ENCODE data around the gene ACKR3. TPM values are rescaled to one million over a fixed set of nuclear protein-coding genes. Genes with fewer than 3 reads are reported as not detected.

Gene ACKR3
- total RNA-seq, 4 donors from 2014 or later = 6.3 to 49.5 (median 22.2) TPM

- no peak for DNase-seq
- H3K36me3 ChIP-seq = no peaks in the 10 kb centered on the region
- H3K27ac ChIP-seq = peak overlapping the region in 1 of 4 donors; percentile 5
- H3K27me3 ChIP-seq = no peaks in the 10 kb centered on the region
- no peaks in the 10 kb centered on the region for H3K9me3 ChIP-seq
- H3K4me1 ChIP-seq = peaks cover 0 to 19% (median 2%) of the 10 kb centered on the region in 4 donors
- H3K4me3 ChIP-seq = no peak overlapping the region
- TF ChIP-seq POLR2A (IDR thresholded peaks at IDR 0.05) = no peak
- TF ChIP-seq, protein P1, sequence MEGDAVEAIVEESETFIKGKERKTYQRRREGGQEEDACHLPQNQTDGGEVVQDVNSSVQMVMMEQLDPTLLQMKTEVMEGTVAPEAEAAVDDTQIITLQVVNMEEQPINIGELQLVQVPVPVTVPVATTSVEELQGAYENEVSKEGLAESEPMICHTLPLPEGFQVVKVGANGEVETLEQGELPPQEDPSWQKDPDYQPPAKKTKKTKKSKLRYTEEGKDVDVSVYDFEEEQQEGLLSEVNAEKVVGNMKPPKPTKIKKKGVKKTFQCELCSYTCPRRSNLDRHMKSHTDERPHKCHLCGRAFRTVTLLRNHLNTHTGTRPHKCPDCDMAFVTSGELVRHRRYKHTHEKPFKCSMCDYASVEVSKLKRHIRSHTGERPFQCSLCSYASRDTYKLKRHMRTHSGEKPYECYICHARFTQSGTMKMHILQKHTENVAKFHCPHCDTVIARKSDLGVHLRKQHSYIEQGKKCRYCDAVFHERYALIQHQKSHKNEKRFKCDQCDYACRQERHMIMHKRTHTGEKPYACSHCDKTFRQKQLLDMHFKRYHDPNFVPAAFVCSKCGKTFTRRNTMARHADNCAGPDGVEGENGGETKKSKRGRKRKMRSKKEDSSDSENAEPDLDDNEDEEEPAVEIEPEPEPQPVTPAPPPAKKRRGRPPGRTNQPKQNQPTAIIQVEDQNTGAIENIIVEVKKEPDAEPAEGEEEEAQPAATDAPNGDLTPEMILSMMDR (IDR thresholded peaks at IDR 0.05) = no peak
These were observed 4.4 kb upstream of the ACKR3 start for GRCh38 chr2:236565212-236565611.

DNA sequence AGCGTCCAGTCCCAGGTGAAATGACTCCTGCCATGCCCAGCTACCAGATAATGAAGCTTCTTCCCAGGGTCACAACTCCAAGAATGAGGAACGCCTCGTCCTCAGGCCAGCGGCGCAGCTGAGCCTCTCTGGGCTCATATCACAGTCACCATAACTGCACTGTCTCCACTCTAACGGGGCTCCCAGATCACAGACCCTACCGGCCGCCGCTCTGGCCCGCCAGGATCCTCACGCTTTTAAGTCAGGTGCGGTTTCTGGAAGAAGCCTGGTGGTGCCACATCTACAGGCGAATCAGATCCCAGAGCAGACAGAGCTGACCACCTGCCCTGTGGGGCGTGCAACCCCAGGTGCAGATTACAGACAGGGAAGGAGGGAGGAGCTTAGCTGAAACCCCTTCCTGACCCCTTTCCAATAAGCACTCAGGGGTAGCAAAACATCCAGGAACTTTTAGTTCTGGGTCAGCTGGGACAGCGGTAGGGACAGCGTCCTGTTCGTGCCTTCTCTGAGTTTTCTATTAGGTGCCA is 3.7 kb upstream of the ACKR3 start:
- Histone ChIP-seq H3K4me1 (peaks cover 0 to 19% (median 4%) of the 10 kb centered on the region in 4 donors), H3K27ac (peak overlapping the region in 1 of 4 donors; percentile 5)
- no peak for TF ChIP-seq POLR2A (IDR thresholded peaks at IDR 0.05)
- TF ChIP-seq, protein P1 (IDR thresholded peaks at IDR 0.05) = no peak

DNA sequence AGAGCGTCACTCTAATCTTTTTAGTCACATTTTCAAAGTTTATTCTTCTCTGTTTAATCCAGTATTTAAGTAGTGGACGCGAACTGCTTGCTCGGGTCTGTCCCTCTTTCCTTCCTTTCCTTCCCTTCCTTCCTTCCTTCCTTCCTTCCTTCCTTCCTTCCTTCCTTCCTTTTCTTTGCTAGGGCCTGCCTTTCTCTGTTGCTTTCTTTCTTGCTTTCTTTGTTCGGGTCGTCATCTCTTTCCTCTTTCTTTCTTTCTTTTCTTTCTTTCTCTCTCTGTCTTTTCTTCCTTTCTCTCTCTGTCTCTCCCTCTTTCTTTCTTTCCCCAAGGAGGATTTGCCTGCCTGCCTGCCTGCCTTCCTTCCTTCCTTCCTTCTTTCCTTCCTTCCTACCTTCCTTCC is 3.0 kb upstream of the ACKR3 start:
- Histone ChIP-seq H3K4me3 (no peak overlapping the region), H3K4me1 (peaks cover 0 to 19% (median 6%) of the 10 kb centered on the region in 4 donors), H3K27ac (no peak overlapping the region), H3K27me3 (no peaks in the 10 kb centered on the region), H3K36me3 (no peaks in the 10 kb centered on the region), H3K9me3 (no peaks in the 10 kb centered on the region)
- DNase-seq = no peak
- TF ChIP-seq POLR2A (IDR thresholded peaks at IDR 0.05) = no peak
- TF ChIP-seq, protein P1 (IDR thresholded peaks at IDR 0.05) = no peak

More for the DNA sequence above, 3.7 kb upstream of the ACKR3 start:
- DNase-seq = no peak
- Histone ChIP-seq H3K36me3 (no peaks in the 10 kb centered on the region), H3K4me3 (no peak overlapping the region), H3K9me3 (no peaks in the 10 kb centered on the region), H3K27me3 (no peaks in the 10 kb centered on the region)

DNA sequence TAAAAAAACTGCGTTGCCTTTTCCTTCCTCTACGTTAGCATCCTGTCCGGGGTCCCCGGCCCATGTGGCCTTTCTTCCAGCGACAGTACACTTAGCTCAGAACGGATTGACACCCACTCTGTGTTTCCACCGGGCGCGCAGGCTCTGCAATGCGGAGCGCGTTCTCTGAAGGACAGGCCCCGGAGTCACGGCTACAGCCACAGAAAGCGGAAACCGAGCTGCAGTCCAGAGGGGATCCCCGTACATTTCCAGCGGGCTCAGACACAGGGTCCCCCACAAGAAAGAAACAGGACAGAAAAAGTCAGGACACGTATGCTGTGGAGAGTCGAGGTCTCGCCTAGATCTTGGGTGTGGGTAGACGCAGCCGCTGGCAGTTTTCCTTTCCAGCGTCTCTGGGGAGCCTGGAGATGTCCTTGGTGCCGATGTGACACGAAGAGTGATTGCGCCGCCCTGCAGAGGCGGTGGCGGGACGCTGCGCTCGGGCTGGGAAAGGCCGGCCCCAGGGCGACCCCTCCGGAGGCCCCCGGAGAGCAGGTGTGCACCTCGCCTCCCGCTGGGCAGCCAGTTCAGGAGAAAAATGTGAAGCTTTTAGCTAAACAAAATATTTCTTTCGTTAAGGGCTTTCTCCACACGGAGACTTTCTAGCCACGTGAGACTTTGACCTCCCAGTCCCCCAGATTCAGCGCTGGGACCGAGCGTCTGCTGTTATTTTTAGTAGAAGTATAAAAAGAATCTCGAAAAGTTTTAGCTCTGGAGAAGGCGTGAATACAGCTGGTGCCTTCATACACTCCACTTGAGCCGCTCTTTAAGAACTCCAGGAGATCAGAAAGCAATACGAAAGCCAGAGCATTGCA is 1.3 kb upstream of the ACKR3 start:
- Histone ChIP-seq H3K9me3 (no peaks in the 10 kb centered on the region), H3K27me3 (no peaks in the 10 kb centered on the region), H3K4me1 (peaks cover 0 to 19% (median 6%) of the 10 kb centered on the region in 4 donors), H3K36me3 (no peaks in the 10 kb centered on the region), H3K4me3 (peak overlapping the region; percentile 45 to 60 (median 55)), H3K27ac (peak overlapping the region; percentile 75 to 93 (median 84))
- TF ChIP-seq, protein P1 (IDR thresholded peaks at IDR 0.05) = peak in 1 of 6 experiments; percentile 8
- no peak for TF ChIP-seq POLR2A (IDR thresholded peaks at IDR 0.05)
- peak; percentile 57 to 71 (median 71) for DNase-seq

- no peak for TF ChIP-seq POLR2A (IDR thresholded peaks at IDR 0.05)
- TF ChIP-seq, protein P1 (IDR thresholded peaks at IDR 0.05) = no peak
- H3K36me3 ChIP-seq = no peaks in the 10 kb centered on the region
- peak overlapping the region; percentile 75 to 93 (median 84) for H3K27ac ChIP-seq
- H3K27me3 ChIP-seq = no peaks in the 10 kb centered on the region
- H3K4me1 ChIP-seq = peaks cover 0 to 19% (median 6%) of the 10 kb centered on the region in 4 donors
- DNase-seq = no peak
- peak overlapping the region; percentile 45 to 60 (median 55) for H3K4me3 ChIP-seq
- no peaks in the 10 kb centered on the region for H3K9me3 ChIP-seq
These were observed 578 bp upstream of the ACKR3 start for GRCh38 chr2:236568922-236569572.
